Measurements from ENCODE around the gene DIP2A.

Gene DIP2A

DNA sequence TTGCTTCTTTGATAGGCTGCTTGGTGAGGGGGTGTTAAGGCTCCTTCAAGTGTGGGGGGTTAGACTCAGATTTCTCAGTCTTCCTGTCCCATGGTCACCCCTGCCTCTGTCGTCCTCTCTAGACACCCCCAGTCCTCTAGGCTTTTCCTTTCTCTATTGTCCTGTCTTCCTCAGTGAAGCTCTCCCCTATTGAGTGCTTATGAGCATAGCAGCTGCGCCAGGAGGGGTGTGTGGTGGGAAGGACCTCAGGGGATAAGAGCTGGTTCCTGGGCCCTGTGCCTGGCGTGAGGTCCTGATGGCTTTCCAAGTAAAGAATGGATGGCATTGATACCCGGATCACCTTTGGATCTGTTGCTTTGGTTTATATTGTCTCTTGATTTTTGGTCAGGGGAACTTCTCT is 69.1 kb downstream of the DIP2A start:
- no peak for DNase-seq (ENCODE audit: low spot score)

DNA sequence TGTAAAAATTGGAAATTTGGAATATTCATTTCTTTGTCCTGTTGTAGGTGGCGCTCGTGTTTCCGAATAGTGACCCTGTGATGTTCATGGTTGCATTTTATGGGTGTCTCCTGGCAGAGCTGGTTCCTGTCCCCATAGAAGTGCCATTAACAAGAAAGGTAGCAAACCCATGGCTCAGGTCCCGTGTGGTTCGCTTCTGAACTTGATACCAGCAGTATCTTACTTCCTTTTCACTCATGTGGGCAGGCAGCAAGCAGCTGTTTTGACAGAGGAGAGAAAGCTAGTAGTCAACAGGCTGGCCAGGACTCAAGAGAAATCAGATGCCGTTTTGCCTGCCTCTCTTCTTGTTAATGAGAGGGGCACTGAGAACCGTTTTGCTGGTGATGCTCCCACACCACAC is 73.4 kb downstream of the DIP2A start:
- DNase-seq (ENCODE audit: low spot score): no peak

DNA sequence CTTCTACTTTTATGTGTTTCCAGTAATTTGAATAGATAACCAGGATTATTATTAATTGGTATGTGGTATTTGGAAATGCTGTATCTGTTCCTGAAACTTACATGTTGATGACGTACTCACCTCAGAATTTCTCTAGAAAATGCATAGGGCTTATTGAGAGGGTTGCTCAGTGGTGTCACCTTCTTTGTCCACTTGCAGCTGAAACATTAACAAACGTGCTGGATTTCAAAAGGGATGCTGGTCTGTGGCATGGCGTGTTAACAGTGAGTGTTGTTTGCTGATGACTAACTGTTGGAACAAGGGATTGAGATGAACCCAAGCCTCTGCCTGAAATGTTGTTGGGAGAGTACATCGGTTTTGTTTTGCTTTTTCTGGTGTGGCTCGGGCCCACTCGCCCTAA is 78.3 kb downstream of the DIP2A start:
- DNase-seq (ENCODE audit: low spot score): no peak

DNA sequence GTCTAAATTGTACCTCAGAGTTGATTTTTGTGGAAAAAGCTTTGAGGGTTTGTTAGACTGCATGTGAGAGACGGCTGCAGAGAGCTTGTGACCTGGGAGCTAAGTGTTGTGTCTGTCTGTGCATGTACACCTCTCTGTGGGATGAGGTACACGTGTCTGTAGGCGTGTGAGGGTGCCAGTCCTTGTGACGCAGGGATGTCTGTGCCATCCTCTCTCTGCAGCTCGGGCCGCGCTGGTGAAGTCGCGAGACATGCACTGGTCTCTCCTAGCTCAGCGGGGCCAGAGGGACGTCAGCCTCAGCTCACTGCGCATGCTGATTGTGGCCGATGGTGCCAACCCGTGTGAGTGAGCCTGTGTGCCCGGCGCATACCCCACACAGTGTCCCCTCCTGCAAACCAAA is 79.6 kb downstream of the DIP2A start:
- DNase-seq (ENCODE audit: low spot score): no peak

DNA sequence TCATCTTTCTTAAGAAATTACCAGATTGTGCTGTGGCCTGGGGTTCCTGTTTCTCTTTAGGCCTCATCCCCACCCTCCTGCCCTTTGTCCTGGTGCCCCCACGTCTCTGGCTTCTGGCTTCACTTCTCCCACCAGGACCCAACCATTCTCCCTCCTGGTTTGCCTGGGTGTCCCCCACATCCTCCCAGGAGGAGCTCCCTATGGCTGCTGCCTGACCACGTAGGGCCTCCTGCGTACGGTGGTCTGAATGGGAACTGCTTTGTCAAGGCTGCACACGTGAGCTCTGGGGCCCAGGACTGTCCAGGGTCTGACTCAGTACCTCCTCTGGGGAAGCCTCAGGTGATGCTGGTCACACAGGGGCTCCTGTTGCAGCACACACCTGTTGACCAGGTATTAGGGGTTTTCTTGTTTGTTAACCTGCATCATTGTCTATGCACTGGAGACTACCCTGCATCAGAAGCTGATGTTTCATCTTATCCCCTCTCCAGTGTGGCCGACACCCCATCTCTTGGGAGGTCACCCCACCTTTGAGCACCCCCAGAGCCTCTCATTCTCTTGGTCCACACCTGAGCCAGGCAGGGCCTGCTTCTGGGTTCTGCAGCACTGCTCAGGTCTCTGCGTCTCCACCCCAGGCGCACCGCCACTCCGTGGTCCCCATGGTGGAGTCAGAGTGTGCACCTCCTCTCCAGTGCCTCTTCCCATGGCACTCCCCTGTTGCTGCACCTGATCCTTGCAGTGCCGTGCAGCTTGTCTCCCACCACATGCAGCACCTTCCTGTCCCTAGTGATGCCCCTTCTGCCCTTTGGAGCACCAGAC is 80.4 kb downstream of the DIP2A start:
- no peak for DNase-seq (ENCODE audit: low spot score)

DNA sequence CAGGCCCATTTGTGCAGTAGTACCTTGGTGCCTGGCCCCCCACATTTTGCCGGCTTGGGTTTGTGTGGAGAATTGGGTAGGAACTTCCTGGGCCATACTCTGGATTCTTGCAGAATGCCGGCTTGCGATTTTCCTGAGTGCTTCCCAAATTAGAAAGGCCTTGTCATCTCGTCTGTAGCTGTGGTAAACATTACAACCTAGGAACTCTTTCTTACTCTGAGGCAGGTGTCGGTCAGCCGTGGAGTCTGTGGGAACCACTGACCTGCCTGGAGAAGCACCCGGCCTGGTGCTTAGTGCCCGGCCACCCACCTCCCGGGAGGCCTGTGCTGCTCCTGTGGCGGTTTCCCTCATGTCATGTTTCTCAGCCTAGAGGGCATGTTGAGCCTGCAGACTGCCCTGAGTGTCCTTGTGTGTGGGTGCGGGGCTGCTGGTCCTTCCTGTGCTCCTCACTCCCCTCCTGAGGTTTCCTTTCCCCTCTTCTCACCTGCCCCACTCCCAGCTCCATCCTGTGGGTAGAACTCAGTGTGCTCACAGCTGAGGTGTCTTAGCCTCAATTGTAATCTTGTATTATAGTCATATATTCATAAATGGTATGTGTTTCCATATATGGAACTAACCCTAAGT is 81.5 kb downstream of the DIP2A start:
- DNase-seq (ENCODE audit: low spot score): no peak

DNA sequence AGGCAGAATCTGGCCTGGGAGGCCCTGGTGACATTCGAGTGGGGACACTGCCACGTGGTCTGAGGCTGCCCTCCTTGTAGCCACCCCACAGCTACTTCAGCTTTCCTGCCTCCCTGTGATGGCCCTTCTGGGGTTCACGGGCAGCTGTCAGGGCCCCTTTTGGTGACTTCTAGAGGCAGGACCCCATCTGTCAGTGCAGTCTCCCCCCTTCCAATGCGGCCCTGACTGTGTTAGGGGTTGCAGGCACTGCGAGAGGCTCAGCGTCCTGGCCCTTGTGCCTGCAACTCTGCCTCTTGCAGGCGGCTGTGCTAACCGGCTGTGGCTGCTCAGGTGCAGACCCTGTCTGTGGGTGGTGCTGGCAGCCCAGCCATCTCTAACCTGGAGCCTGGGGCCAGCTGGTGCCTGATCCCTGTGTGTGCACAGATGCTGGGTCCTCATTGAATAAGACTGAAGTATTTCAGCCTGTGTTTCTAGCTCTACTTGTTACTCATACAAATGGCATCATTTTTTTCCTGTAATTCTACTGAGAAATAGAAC is 84.0 kb downstream of the DIP2A start:
- no peak for DNase-seq (ENCODE audit: low spot score)

DNA sequence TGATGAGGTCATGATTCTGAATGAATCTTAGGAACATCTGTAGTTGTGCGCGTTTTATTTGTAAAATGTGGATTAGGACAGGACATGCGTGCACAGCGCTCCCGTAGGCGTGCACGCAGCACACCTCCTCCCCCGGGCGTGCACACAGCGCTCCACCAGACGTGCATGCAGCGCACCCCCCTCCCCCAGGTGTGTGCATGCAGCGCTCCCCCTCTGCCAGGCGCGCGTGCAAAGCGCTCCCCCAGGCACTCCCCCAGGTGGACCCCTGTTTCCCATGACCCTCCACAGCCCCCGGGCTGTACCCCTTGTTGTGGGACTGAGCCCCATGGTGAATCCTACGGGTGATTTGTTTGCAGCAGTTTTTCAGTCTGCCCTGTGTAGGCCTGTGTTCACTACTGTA is 84.6 kb downstream of the DIP2A start:
- DNase-seq (ENCODE audit: low spot score): no peak

DNA sequence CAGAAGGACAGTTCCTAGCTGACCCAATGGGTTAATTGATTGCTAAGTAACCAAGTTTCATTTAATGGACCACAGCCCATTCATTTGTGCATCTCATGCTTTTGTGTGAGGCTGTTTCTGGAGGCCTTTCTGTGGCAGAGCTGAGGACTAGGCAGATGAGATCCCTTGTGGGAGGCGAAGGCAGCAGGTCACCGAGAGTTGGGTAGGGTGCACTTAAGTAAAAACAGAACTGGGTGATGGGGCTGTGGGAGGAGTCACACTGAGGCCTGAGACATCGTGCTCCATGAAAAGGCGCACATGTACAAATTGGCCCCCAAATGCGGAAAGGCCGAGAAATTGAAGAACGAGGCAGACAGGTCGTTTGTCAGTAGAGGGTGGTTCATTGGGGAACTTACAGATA is 85.3 kb downstream of the DIP2A start:
- DNase-seq (ENCODE audit: low spot score): no peak

DNA sequence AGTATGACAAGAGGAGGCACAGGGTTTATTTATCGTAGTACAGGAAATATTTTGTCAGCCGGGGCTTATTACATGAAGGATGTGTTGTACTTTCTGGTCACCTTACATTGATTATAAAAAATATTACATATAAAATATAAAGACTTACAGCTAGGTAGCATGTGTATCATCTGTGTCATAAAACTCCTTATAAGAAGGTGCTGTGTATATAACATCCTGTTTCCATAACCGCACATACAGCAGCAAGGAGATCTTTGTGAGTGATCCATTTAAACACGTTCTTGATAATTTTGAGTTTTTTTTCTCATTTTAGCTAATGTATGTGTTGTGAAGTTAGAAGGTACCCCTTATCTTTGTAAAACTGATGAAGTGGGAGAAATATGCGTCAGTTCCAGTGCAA is 86.1 kb downstream of the DIP2A start:
- no peak for DNase-seq (ENCODE audit: low spot score)

DNA sequence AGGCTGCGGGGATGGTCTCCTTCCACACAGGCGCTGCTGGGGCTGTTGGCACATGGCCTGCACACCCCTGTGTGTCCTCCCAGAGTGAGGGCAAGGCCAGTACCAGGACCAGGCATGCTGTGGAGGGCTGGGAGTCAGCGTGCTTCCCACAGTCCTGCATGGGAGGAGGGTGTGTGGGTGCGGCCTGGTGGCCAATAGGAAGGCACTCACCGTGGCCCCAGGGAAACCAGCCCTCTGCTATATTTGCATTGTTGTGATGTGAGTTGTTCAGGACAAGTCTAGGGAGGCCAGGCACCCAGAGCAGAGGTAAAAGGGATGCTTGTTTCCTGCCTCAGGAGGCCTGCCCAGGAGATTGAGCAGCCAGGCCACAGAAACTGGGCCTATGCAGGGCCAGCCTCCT is 86.7 kb downstream of the DIP2A start:
- DNase-seq (ENCODE audit: low spot score): no peak

DNA sequence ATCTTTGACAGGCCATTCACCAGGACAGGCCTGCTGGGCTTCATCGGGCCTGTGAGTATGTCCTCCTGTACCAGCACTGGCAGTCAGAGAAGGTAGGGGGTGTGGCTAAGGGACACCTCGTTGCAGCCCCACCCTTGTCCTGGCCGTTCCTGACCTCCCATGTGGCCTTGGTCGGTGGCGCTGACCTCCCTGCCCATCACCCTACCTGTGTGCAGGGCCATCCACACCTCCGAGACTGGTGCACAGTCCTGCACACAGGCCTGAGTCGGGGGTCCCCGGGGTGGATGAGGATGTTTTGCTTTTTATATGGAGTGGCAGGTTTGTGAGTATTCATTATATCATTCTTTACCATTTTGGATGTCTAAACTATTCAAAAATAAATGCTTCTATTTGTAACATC is 87.2 kb downstream of the DIP2A start:
- DNase-seq (ENCODE audit: low spot score): no peak

DNA sequence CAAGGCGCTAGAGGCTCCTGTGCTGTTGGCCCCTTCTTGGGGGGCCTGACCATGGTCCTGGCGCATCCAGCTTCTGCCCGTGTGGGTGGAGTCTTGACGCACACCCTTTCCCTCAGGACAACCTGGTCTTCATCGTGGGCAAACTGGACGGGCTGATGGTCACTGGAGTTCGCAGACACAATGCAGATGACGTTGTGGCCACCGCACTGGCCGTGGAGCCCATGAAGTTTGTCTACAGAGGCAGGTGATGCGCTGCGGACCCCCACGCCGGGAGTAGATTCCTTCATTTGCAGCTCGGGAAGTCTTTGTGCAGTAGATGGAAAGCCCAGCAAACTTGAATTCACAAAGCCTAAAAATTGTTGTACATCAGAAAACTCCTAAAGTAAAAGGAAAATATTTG is 88.1 kb downstream of the DIP2A start:
- DNase-seq (ENCODE audit: low spot score): no peak

DNA sequence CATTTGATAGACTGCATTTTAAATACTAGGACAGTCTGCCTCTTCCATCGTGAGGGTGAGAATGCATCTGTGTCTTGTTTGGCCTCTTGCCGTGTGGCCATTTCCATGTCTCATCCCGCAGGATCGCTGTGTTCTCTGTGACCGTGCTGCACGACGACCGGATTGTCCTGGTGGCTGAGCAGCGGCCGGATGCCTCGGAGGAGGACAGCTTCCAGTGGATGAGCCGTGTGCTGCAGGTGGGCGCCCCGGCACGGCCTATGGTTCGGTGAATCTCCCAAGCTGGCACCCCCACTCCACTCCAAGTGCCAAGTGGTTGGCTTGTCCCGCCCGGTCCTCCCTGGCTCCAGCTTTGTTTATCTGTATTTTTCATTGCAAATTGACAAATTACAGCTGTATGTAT is 91.0 kb downstream of the DIP2A start:
- no peak for DNase-seq (ENCODE audit: low spot score)

DNA sequence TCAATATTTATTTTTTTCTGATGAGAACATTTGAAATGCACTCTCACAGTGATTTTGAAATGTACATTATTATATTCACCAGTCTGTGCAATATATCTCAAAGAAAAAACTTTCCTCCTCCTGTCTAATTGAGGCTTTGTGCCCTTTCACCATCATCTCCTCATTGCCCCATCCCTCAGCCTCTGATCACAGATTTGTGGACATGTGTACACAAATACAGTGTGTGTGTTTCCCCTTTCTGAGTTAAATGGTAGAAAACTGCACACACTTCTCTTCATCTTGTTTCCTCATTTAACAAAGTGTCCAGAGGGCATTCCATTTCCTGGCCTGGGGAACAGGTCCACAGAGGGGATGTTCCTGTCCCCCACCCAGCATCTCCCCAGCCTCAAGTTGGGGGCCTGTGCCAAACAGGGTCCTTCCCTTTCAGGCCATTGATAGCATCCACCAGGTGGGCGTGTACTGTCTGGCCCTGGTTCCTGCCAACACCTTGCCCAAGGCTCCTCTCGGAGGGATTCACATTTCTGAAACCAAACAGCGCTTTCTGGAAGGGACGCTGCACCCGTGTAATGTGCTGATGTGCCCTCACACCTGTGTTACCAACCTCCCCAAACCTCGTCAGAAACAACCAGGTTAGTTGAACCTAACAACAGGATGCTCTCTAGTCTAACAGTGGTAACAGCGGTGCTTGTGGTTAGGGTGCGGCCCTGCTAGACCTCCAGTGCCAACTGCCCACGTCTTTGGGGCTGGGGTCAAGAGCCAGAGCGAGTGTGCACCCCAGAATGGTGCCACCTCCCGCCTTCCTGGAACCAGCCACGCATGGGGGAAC is 91.6 kb downstream of the DIP2A start:
- DNase-seq (ENCODE audit: low spot score): no peak

DNA sequence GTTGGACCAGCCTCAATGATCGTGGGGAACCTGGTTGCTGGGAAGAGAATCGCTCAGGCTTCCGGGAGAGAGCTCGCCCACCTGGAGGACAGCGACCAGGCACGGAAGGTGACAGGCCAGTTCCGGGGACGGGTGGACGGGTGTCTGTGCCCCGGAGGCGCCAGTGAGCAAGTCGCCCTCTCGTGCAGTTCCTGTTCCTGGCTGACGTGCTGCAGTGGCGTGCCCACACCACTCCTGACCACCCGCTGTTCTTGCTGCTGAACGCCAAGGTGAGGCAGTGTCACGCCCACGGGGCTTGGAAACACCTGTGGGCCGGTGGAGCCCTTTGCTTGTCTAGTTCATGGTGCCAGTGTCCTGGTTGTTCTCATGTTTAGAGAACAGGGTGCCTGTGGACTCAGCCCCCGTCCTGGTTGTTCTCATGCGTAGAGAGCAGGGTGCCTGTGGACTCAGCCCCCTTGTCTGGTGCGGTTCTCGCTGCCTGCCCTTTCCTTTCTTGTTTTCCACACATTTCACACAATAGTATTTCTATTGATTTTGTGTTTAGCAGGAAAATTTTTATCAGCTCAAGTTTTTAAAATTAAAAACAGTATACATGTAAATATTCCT is 93.0 kb downstream of the DIP2A start:
- DNase-seq (ENCODE audit: low spot score): no peak

DNA sequence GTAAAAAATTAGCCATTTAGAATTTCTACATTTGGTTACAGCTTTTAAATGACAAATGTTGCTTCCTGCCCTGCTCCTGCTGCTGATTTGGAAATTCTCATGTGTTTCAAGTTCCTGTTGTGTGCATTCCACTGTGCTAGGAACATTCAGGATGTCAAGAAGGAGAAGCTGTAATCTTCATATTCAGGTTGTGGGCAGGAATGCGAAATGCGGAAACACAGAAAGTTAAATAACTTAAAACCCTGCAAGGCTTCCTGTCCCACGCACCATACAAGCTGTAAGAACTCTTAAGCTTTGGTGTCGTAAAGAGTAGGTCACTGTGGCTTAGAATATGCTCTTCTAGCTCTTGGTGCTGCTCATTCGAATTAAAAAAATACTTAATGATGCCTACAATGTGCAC is 93.6 kb downstream of the DIP2A start:
- DNase-seq (ENCODE audit: low spot score): no peak

DNA sequence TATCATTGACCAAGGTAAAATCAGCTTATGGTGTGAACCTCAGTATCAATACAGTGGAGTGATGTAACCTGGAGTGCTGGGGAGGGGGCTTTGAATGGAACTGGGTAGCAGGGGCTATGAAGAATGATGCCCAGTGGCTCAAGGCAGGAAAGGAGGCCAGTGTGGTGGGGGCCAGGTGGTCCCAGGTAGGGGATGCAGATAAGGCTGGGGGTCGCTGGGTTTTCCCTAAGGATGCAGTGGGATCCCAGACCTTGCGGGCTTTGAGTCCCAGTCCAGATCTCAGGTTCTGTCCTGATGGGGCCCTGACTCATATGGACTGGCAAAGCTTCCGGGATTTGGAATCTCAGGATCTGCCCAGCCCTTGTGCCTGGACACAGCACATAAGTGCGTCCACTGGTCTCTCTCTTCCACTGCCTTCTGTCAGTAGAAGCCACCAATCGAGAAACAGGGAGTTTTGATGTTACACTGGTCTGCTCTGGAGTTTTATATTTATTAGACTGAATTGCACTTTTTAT is 94.2 kb downstream of the DIP2A start:
- DNase-seq (ENCODE audit: low spot score): no peak

DNA sequence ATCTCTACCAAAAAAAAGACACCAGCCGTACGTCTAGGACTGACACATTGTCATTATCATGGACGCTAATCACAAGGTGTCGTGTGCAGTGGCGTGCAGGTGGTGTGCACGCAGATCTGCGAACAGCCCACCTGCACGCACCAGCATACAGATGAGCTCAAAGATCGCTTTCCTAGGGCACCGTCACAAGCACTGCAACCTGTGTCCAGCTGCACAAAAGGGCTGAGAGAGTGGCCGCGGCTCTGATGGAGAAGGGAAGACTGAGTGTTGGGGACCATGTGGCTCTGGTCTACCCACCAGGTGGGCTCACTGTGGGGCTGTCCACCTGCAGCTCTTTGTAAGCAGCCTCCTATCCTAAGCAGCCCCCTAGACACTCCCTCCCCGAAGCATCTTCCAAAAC is 95.3 kb downstream of the DIP2A start:
- DNase-seq (ENCODE audit: low spot score): no peak

DNA sequence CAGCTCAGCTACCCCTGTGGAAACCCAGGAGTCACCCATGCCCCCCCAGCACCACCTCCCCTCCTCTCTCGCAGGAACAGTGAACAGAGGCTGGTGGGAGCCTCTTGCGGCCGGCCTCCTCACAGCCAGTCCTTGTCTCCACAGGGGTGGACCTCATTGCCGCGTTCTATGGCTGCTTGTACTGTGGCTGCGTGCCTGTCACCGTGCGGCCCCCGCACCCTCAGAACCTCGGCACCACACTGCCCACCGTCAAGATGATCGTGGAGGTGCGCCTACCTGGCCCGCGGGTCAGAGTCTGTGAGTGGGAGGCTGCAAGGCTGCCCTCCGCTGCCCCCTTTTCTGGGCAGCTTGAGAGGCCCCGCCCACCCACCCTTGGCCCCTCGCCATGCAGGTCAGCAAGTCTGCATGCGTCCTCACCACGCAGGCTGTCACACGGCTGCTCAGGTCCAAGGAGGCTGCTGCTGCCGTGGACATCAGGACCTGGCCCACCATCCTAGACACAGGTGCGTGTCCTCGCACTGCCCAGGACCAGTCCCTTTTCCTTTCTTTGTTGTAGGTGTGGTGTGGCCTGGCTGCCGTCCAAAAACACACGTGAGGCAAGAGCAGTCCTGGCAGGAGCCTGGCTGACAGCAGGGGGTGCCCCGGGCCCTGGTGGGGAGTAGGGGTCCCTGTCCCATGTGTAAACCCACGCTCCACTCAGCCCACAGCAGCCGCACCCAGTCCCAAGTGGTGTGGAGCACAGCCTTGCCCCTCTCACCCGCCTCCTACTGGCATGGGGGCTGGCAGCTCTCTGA is 95.9 kb downstream of the DIP2A start:
- DNase-seq (ENCODE audit: low spot score): no peak

DNA sequence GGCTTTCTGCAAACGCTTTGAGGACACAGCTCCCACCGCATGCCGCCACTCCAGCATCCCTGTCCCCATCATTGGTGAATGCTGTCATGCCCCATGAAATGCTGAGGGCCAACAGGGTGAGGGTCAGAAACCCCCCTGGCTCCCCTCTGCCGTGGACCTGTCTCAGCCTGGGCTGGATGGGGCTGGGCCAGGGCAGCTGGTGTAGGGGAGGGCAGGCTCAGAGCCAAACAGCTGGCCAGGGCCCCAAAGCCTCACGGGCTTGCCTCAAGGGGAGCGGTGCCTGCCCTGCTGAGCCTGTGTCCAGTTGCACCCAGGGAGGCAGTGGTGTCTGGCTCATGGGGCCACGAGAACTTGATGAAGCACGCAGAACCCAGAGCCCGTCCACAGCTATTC is 96.5 kb downstream of the DIP2A start:
- DNase-seq (ENCODE audit: low spot score): no peak

Data from SW480 (cell line).